HG02642 (cell line): ENCODE measurements around the gene HOXA4.

Experiments used
- ATAC-seq: cut with Tn5 transposase; IDR thresholded peaks from one replicate; pipeline ENCODE4 v1.9.1; 2021; ENCODE audit warnings: mild to moderate bottlenecking; ENCODE audit not compliant: unreplicated experiment, poor library complexity

The HOXA4 gene

GRCh38 chr7:27122077-27122910 lies 8.3 kb downstream of the HOXA4 start:
- no peak for ATAC-seq

- no peak for ATAC-seq
Measured at GRCh38 chr7:27121684-27122076, 8.9 kb downstream of the HOXA4 start.

- ATAC-seq = no peak
Measured at GRCh38 chr7:27119412-27119911, 11.1 kb downstream of the HOXA4 start.

- no peak for ATAC-seq
Measured at GRCh38 chr7:27118580-27118979, 12.0 kb downstream of the HOXA4 start.

- no peak for ATAC-seq
Measured at GRCh38 chr7:27117887-27118491, 12.6 kb downstream of the HOXA4 start.

- no peak for ATAC-seq
Measured at GRCh38 chr7:27116962-27117886, 13.3 kb downstream of the HOXA4 start.

GRCh38 chr7:27116031-27116961 lies 14.3 kb downstream of the HOXA4 start:
- no peak for ATAC-seq

- no peak for ATAC-seq
Measured at GRCh38 chr7:27115221-27116026, 15.1 kb downstream of the HOXA4 start.

- ATAC-seq = no peak
Measured at GRCh38 chr7:27114881-27115220, 15.7 kb downstream of the HOXA4 start.

GRCh38 chr7:27113991-27114769 lies 16.4 kb downstream of the HOXA4 start:
- no peak for ATAC-seq

- no peak for ATAC-seq
Measured at GRCh38 chr7:27112955-27113949, 17.3 kb downstream of the HOXA4 start.

- ATAC-seq = no peak
Measured at GRCh38 chr7:27112361-27112760, 18.2 kb downstream of the HOXA4 start.

- no peak for ATAC-seq
Measured at GRCh38 chr7:27111751-27112277, 18.7 kb downstream of the HOXA4 start.

GRCh38 chr7:27111042-27111750 lies 19.4 kb downstream of the HOXA4 start:
- no peak for ATAC-seq

GRCh38 chr7:27110186-27111031 lies 20.1 kb downstream of the HOXA4 start:
- ATAC-seq = no peak
